HepG2 (cell line): ENCODE results near the gene PEA15. TPM values are rescaled to one million over a fixed set of nuclear protein-coding genes. Genes with fewer than 3 reads are reported as not detected.

ENCODE experiments used
- BHLHE40 ChIP-seq: IDR thresholded peaks from 2 replicates; pipeline ENCODE4 v1.6.1; 2011; ENCODE audit warnings: low read length, improper control_type of control experiment
- CC2D1A ChIP-seq: sonication (generic); formaldehyde crosslinking; IDR thresholded peaks from 2 replicates; pipeline ENCODE4 v1.8.1; 2023; ENCODE audit warnings: mild to moderate bottlenecking, missing genetic modification reagents
- CEBPG ChIP-seq: IDR thresholded peaks from 2 replicates; pipeline ENCODE4 v1.6.1; 2016
- CHD4 ChIP-seq: fragments of 200-600 bp; sonication (generic); IDR thresholded peaks from 2 replicates; pipeline ENCODE4 v1.7.0; 2017; ENCODE audit warnings: mild to moderate bottlenecking, low read length, borderline replicate concordance
- GTF3A ChIP-seq: sonication (generic); formaldehyde crosslinking; conservative IDR thresholded peaks from 2 replicates; pipeline ENCODE4 v1.4.0; 2020; ENCODE audit warnings: mild to moderate bottlenecking, missing genetic modification reagents
- HDAC2 ChIP-seq: sonication (generic); formaldehyde crosslinking; IDR thresholded peaks from 2 replicates; pipeline ENCODE4 v1.4.0; 2020; ENCODE audit warnings: missing genetic modification reagents
- HINFP ChIP-seq: sonication (generic); formaldehyde crosslinking; IDR thresholded peaks from 2 replicates; pipeline ENCODE4 v1.4.0; 2020; ENCODE audit warnings: low read depth, mild to moderate bottlenecking, missing genetic modification reagents
- HOXA7 ChIP-seq: sonication (generic); formaldehyde crosslinking; IDR thresholded peaks from 2 replicates; pipeline ENCODE4 v1.8.1; 2022; ENCODE audit warnings: mild to moderate bottlenecking, missing genetic modification reagents, moderate library complexity
- NR3C1 ChIP-seq: sonication (generic); formaldehyde crosslinking; IDR thresholded peaks from 2 replicates; pipeline ENCODE4 v1.4.0; 2020; ENCODE audit warnings: missing genetic modification reagents
- RAD21 ChIP-seq: fragments of 450-650 bp; formaldehyde crosslinking; IDR thresholded peaks from 2 replicates; pipeline ENCODE4 v1.5.0; 2020; ENCODE audit warnings: mild to moderate bottlenecking
- SALL1 ChIP-seq: sonication (generic); formaldehyde crosslinking; IDR thresholded peaks from 2 replicates; pipeline ENCODE4 v1.8.0; 2022; ENCODE audit warnings: mild to moderate bottlenecking, missing genetic modification reagents
- SMC3 ChIP-seq: IDR thresholded peaks from 2 replicates; pipeline ENCODE4 v1.6.1; 2011; ENCODE audit warnings: low read length, improper control_type of control experiment
- ZBTB37 ChIP-seq: sonication (generic); formaldehyde crosslinking; IDR thresholded peaks from 2 replicates; pipeline ENCODE4 v1.4.0; 2020; ENCODE audit warnings: mild to moderate bottlenecking, missing genetic modification reagents
- ZNF121 ChIP-seq: sonication (generic); formaldehyde crosslinking; IDR thresholded peaks from 2 replicates; pipeline ENCODE4 v1.5.0; 2020; ENCODE audit warnings: mild to moderate bottlenecking, missing genetic modification reagents
- ZNF841 ChIP-seq: sonication (generic); formaldehyde crosslinking; IDR thresholded peaks from 2 replicates; pipeline ENCODE4 v1.8.1; 2023; ENCODE audit warnings: missing genetic modification reagents, borderline replicate concordance
- polyA plus RNA-seq, 8 experiments: library from polyadenylated mRNA; depleted of rRNA in 3 of 8; stranded (reverse) in 7 of 8; unstranded in 1 of 8; fragments of >200 nt; fragmentation: Illumina TruSeq in 4 of 8; extraction: Trizol in 4 of 8; gene quantifications; 2 replicates each; pipeline versions ENCODE4 v1.2.1 to v1.2.3, GENCODE V29; 2011 to 2016; ENCODE audit warnings: low read depth in 4 of 8, missing spikeins in 1 of 8, mixed read lengths in 1 of 8; ENCODE audit not compliant: insufficient read depth in 1 of 8
- total RNA-seq, 5 experiments: library from RNA; depleted of rRNA; stranded (reverse); fragments of >200 nt; fragmentation: Illumina TruSeq; extraction: Trizol; gene quantifications; 2 replicates each; pipeline ENCODE4 v1.2.3, GENCODE V29; 2016; ENCODE audit warnings: low read depth in 1 of 5
- TF ChIP-seq, protein P1 (sequence below): sonication (generic); formaldehyde crosslinking; IDR thresholded peaks from 2 replicates; pipeline ENCODE4 v1.4.0; 2020; ENCODE audit warnings: missing genetic modification reagents
- TF ChIP-seq, protein P2 (sequence below): sonication (generic); formaldehyde crosslinking; IDR thresholded peaks from 2 replicates; pipeline ENCODE4 v1.5.1; 2020; ENCODE audit warnings: mild to moderate bottlenecking, missing genetic modification reagents

The PEA15 gene
- total and polyA plus RNA-seq, 2 of the 13 experiments (the other 11 are each of a cell fraction or from before 2014, with no cell fraction given), result 12.1 to 35.2 TPM

GRCh38 chr1:160161965-160162705, 43.0 kb upstream of the PEA15 start (continued):
- TF ChIP-seq, protein P1, sequence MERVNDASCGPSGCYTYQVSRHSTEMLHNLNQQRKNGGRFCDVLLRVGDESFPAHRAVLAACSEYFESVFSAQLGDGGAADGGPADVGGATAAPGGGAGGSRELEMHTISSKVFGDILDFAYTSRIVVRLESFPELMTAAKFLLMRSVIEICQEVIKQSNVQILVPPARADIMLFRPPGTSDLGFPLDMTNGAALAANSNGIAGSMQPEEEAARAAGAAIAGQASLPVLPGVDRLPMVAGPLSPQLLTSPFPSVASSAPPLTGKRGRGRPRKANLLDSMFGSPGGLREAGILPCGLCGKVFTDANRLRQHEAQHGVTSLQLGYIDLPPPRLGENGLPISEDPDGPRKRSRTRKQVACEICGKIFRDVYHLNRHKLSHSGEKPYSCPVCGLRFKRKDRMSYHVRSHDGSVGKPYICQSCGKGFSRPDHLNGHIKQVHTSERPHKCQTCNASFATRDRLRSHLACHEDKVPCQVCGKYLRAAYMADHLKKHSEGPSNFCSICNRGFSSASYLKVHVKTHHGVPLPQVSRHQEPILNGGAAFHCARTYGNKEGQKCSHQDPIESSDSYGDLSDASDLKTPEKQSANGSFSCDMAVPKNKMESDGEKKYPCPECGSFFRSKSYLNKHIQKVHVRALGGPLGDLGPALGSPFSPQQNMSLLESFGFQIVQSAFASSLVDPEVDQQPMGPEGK (CRISPR knock-in tag), result peak; percentile 80
- TF ChIP-seq SMC3, result peak; percentile 74; the same call in 1 of the 2 replicates
- peak; percentile 58 for TF ChIP-seq RAD21 (CRISPR knock-in tag)
- no peak for TF ChIP-seq CHD4
- TF ChIP-seq HINFP, result no peak
- no peak for TF ChIP-seq HDAC2 (CRISPR knock-in tag)
- no peak for TF ChIP-seq NR3C1 (CRISPR knock-in tag)
- TF ChIP-seq CEBPG, result peak; percentile 33; the same call in 1 of the 2 replicates
- TF ChIP-seq GTF3A, result no peak
- TF ChIP-seq, protein P2, sequence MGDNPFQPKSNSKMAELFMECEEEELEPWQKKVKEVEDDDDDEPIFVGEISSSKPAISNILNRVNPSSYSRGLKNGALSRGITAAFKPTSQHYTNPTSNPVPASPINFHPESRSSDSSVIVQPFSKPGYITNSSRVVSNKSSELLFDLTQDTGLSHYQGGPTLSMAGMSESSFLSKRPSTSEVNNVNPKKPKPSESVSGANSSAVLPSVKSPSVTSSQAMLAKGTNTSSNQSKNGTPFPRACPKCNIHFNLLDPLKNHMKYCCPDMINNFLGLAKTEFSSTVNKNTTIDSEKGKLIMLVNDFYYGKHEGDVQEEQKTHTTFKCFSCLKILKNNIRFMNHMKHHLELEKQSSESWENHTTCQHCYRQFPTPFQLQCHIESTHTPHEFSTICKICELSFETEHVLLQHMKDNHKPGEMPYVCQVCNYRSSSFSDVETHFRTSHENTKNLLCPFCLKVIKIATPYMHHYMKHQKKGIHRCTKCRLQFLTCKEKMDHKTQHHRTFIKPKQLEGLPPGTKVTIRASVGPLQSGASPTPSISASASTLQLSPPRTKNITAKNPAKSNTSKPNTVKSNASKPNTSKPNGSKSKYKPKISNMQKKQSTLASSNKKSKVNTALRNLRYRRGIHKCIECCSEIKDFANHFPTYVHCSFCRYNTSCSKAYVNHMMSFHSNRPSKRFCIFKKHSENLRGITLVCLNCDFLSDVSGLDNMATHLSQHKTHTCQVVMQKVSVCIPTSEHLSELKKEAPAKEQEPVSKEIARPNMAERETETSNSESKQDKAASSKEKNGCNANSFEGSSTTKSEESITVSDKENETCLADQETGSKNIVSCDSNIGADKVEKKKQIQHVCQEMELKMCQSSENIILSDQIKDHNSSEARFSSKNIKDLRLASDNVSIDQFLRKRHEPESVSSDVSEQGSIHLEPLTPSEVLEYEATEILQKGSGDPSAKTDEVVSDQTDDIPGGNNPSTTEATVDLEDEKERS (CRISPR knock-in tag), result no peak
- 0 out of 2 replicates have a peak, but pooled peaks have one; percentile 16 for TF ChIP-seq SALL1 (CRISPR knock-in tag)
- no peak for TF ChIP-seq ZNF841 (CRISPR knock-in tag)
- no peak for TF ChIP-seq HOXA7
- TF ChIP-seq CC2D1A (CRISPR knock-in tag), result no peak
- TF ChIP-seq ZBTB37 (CRISPR knock-in tag), result no peak
- peak; percentile 48; the same call in 1 of the 2 replicates for TF ChIP-seq ZNF121 (CRISPR knock-in tag)
- TF ChIP-seq BHLHE40, result no peak
